ENCODE data around the gene ZNF136. TPM values are rescaled to one million over a fixed set of nuclear protein-coding genes. Genes with fewer than 3 reads are reported as not detected.
A peak's percentile ranks its signal among the peaks of the same experiment; 100 is the strongest.

The ZNF136 gene
- total and polyA plus RNA-seq, 2 of the 13 experiments (the other 11 are each of a cell fraction or from before 2014, with no cell fraction given): 2.5 to 10.2 TPM

DNA sequence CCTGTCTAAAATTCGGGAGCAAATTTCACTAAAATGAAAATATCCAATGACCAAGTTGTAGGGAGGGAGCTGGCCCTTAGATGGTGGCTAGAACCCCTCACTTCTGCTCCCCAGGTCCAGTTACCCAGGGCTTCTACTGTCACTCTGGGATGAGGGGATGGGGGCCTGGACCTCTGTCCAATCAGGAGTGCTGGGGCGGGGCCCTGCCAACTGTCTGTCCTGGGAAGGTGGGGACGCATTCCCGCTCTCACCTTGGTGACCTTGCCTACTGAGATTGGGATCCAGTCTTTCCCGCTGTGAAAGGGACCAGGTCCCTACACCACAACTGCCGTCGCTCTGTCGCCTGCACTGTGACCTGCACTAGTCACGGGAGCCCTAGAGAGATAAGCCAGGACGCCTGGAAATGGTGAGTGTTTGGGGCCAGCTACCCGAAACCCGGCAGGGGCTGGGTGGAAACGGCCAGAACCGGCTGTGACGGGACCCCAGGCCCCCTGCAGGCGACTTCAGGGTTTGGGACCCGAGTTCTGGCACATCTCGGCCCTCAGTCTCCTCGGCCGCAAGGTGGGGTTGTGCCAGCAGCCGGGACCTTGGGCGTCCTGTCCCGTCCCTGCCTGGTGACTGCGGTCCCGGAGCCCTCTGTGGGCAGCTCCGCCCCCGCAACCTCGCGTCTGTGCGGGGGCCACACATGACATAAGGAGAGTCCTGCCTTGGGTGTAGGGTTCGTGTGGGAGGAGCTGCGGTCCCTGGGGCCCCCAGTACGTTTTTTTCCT is 45.5 kb upstream of the ZNF136 start:
- H3K27me3 ChIP-seq (ENCODE audit: control insufficient read depth in 1 of 2, insufficient read depth in 2 of 2, low read length in 2 of 2): no peaks in the 10 kb centered on the region
- ChIA-PET POLR2A (interaction anchor here (0.5 to 1.2 kb wide), 2 partner anchors 28 to 47 kb away, joined by 3 to 4 read pairs; no protein-coding TSS in a partner anchor), CTCF (ENCODE audit: low intra/inter-chr PET ratio, low total read pairs) (interaction anchor here (1.2 kb wide), 1 partner anchor 58 kb away, joined by 3 read pairs; no protein-coding TSS in a partner anchor)
- FAIRE-seq (no peak), DNase-seq (ENCODE audit: low spot score) (peak; percentile 27), ATAC-seq (peak; percentile 80)
- H3K4me2 ChIP-seq (ENCODE audit: low read depth, low read length): peak overlapping the region; percentile 57
- in situ Hi-C loops (cut with HindIII; ENCODE audit: extremely low pct_ligation_motif_present, low pct_unique_long_range_greater_than_20kb) (no loop called here), intact Hi-C loops (cut with micrococcal nuclease; ENCODE audit: unreplicated experiment) (no loop called here)
- H2AFZ ChIP-seq (ENCODE audit: low read length): no peak overlapping the region
- peak overlapping the region in 2 of 3 experiments; percentile 39 to 58; a peak in 3 of 6 replicates for H3K4me3 ChIP-seq (replicated peaks in 1 of 3; ENCODE audit: insufficient read depth in 1 of 3, low read depth in 2 of 3, low read length in 3 of 3)
- peaks cover 30% of the 10 kb centered on the region for H3K4me1 ChIP-seq (ENCODE audit: insufficient read depth, low read length)
- WGBS (ENCODE audit: low lambda C conversion rate): 69% methylated on average over 28 of the region's 33 CpGs
- no peak overlapping the region for H3K9ac ChIP-seq (ENCODE audit: insufficient read depth, low read depth, low read length)
- H4K20me1 ChIP-seq (ENCODE audit: insufficient read depth, low read length): no peaks in the 10 kb centered on the region
- no peaks in the 10 kb centered on the region for H3K79me2 ChIP-seq (ENCODE audit: insufficient read depth, low read length)
- H3K36me3 ChIP-seq (replicated peaks in 1 of 2; ENCODE audit: control insufficient read depth in 1 of 2, insufficient read depth in 2 of 2, low read length in 2 of 2): no peaks in the 10 kb centered on the region; a peak in 1 of 5 replicates
- BruUV-seq (replicated peaks): no TSS peak
- H3K27ac ChIP-seq (ENCODE audit: extremely low read length, insufficient read depth, low read length): no peak overlapping the region
- no peaks in the 10 kb centered on the region for H3K9me3 ChIP-seq (ENCODE audit: low read length)
- TF ChIP-seq NONO (IDR thresholded peaks at IDR 0.05): no peak
- no peak for TF ChIP-seq NONO (CRISPR knock-in tag; conservative IDR thresholded peaks at IDR 0.05)
- peak; percentile 19; the same call in 1 of the 2 replicates for TF ChIP-seq PATZ1 (CRISPR knock-in tag; IDR thresholded peaks at IDR 0.05)
- no peak for TF ChIP-seq ZNF597 (CRISPR knock-in tag; IDR thresholded peaks at IDR 0.05)
- TF ChIP-seq ZNF775 (CRISPR knock-in tag; IDR thresholded peaks at IDR 0.05; ENCODE audit: borderline replicate concordance): no peak
- TF ChIP-seq ZNF547 (CRISPR knock-in tag; IDR thresholded peaks at IDR 0.05): no peak
- TF ChIP-seq, protein P1, sequence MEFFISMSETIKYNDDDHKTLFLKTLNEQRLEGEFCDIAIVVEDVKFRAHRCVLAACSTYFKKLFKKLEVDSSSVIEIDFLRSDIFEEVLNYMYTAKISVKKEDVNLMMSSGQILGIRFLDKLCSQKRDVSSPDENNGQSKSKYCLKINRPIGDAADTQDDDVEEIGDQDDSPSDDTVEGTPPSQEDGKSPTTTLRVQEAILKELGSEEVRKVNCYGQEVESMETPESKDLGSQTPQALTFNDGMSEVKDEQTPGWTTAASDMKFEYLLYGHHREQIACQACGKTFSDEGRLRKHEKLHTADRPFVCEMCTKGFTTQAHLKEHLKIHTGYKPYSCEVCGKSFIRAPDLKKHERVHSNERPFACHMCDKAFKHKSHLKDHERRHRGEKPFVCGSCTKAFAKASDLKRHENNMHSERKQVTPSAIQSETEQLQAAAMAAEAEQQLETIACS (CRISPR knock-in tag; IDR thresholded peaks at IDR 0.05): no peak
- no peak for TF ChIP-seq BCLAF1 (IDR thresholded peaks at IDR 0.05)
- TF ChIP-seq ZNF629 (CRISPR knock-in tag; conservative IDR thresholded peaks at IDR 0.05): peak; percentile 72
- TF ChIP-seq ARID2 (CRISPR knock-in tag; IDR thresholded peaks at IDR 0.05; ENCODE audit: borderline replicate concordance): no peak
- TF ChIP-seq RAD21 (CRISPR knock-in tag; IDR thresholded peaks at IDR 0.05): peak; percentile 24; the same call in 1 of the 2 replicates
- no peak for TF ChIP-seq ZNF30 (CRISPR knock-in tag; IDR thresholded peaks at IDR 0.05)
- TF ChIP-seq POLR2AphosphoS2 (IDR thresholded peaks at IDR 0.05; ENCODE audit: low read depth, low read length): no peak
- peak; percentile 49; the same call in 1 of the 2 replicates for TF ChIP-seq PHF21A (CRISPR knock-in tag; IDR thresholded peaks at IDR 0.05)

Data from HepG2 (cell line).